ENCODE results near the gene CAP2. TPM values are rescaled to one million over a fixed set of nuclear protein-coding genes. Genes with fewer than 3 reads are reported as not detected.

Gene CAP2
- total RNA-seq, 1 donor from 2014 or later: 21.8 TPM

- H3K9me3 Mint-ChIP-seq: peaks cover 3% of the 10 kb centered on the region
- no peak for DNase-seq (ENCODE audit: low read depth, low spot score)
- no peak for TF ChIP-seq CTCF (conservative IDR thresholded peaks at IDR 0.05)
- H3K4me3 Mint-ChIP-seq: no peak overlapping the region
- peaks cover 6% of the 10 kb centered on the region for H3K4me1 Mint-ChIP-seq
- no peak overlapping the region for H3K27ac Mint-ChIP-seq (ENCODE audit: unreplicated experiment)
- H3K27me3 Mint-ChIP-seq (ENCODE audit: low read depth): no peaks in the 10 kb centered on the region
- peaks cover 9% of the 10 kb centered on the region for H3K36me3 Mint-ChIP-seq (ENCODE audit: low read depth)
Measured at GRCh38 chr6:17480476-17480875, 87.1 kb downstream of the CAP2 start.

DNA sequence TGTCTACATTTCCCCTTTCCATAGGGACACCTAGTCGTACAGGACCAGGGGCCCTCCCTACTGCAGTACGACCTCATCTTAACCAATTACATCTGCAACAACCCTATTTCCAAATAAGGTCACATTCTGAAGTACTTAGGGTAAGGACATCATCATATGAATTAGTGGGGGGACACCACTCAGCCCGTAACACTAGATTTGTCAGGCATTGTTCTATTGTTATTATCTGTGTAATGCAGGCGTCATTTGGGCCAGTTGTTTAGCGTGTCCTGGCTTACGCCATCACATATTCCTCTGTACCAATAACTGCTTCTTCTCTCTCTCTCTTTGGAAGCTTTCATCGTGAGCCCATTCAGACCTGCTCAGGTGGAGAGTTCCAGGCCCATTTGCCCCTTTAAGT, 89.3 kb downstream of the CAP2 start:
- Mint-ChIP-seq H3K36me3 (ENCODE audit: low read depth) (peaks cover 12% of the 10 kb centered on the region), H3K27ac (ENCODE audit: unreplicated experiment) (no peak overlapping the region), H3K9me3 (peaks cover 3% of the 10 kb centered on the region), H3K4me1 (peaks cover 6% of the 10 kb centered on the region), H3K4me3 (no peak overlapping the region), H3K27me3 (ENCODE audit: low read depth) (no peaks in the 10 kb centered on the region)
- TF ChIP-seq CTCF (conservative IDR thresholded peaks at IDR 0.05): no peak
- no peak for DNase-seq (ENCODE audit: low read depth, low spot score)

DNA sequence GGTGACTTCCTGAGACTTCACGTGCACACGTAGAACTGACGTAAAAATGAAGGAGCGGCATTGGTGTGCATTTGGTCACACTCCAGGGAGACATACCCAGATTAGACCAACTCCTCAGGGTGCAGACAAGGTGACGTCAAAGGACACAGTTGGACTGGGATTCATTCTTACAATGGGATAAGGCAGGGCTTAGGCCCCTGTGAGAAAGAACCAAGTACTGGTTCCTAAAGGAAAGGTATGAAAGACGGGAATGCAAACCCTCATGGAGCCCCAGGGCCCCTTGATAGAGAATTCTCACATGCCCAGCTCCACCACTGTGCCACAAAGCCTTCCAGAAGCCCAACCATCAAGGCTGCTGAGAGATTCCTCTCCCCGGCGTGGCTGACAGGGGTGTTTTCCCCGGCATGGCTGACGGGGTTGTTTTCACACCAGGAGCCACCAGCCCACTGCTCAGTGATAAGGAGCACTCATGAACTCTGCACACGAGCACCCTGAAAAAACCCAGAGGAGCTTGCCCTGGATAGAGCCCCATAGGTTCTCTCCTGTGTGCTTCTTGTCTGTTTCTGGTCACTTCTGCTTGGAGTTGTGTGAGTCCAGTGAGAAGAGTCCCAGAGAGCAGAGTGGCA, 90.1 kb downstream of the CAP2 start:
- H3K9me3 Mint-ChIP-seq: peaks cover 3% of the 10 kb centered on the region
- TF ChIP-seq CTCF (conservative IDR thresholded peaks at IDR 0.05): no peak
- no peaks in the 10 kb centered on the region for H3K27me3 Mint-ChIP-seq (ENCODE audit: low read depth)
- no peak overlapping the region for H3K27ac Mint-ChIP-seq (ENCODE audit: unreplicated experiment)
- DNase-seq (ENCODE audit: low read depth, low spot score): no peak
- peaks cover 12% of the 10 kb centered on the region for H3K36me3 Mint-ChIP-seq (ENCODE audit: low read depth)
- H3K4me1 Mint-ChIP-seq: peaks cover 6% of the 10 kb centered on the region
- H3K4me3 Mint-ChIP-seq: no peak overlapping the region

DNA sequence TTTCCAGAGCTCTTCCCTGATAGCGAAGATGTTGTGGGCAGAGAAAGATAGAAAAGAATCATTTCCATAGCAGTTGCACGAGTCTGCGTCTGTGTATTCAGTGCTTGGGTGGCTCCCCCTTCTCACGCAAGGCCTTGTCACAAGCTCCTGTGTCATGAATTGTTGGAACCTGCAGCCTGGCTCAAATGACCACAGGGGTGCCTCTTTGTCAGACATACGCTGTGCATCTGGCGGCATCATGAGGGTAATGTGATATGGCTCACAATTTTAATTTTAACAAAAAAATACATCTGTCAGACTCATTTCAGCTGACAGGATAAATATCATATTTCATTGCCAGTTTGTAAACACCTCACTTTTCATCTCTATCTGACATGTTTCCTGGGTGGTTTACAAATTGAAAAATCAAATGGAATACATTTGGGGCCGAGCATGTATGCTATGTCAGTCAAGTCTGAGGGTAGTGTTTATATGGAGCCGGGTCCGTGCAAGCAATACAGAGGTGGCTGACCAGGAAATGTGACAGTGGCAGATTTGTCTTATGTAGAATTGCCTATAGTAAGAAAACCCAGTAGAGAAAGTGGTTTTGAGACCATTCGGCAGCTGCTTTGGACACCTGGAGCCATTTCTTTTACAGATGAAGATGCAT, 90.9 kb downstream of the CAP2 start:
- Mint-ChIP-seq H3K27me3 (ENCODE audit: low read depth) (no peaks in the 10 kb centered on the region), H3K27ac (ENCODE audit: unreplicated experiment) (no peak overlapping the region), H3K4me3 (no peak overlapping the region), H3K4me1 (peaks cover 6% of the 10 kb centered on the region), H3K36me3 (ENCODE audit: low read depth) (peaks cover 12% of the 10 kb centered on the region), H3K9me3 (peaks cover 3% of the 10 kb centered on the region)
- no peak for DNase-seq (ENCODE audit: low read depth, low spot score)
- no peak for TF ChIP-seq CTCF (conservative IDR thresholded peaks at IDR 0.05)

GRCh38 chr6:17485181-17485580, 91.8 kb downstream of the CAP2 start:
- H3K4me1 Mint-ChIP-seq: peaks cover 6% of the 10 kb centered on the region
- H3K27me3 Mint-ChIP-seq (ENCODE audit: low read depth): no peaks in the 10 kb centered on the region
- H3K27ac Mint-ChIP-seq (ENCODE audit: unreplicated experiment): no peak overlapping the region
- TF ChIP-seq CTCF (conservative IDR thresholded peaks at IDR 0.05): no peak
- peaks cover 3% of the 10 kb centered on the region for H3K9me3 Mint-ChIP-seq
- H3K4me3 Mint-ChIP-seq: no peak overlapping the region
- DNase-seq (ENCODE audit: low read depth, low spot score): no peak
- H3K36me3 Mint-ChIP-seq (ENCODE audit: low read depth): peaks cover 12% of the 10 kb centered on the region

Data from neural crest cell (in vitro differentiated cells).